PC-3 (cell line): ENCODE results near the gene RARRES2. TPM values are rescaled to one million over a fixed set of nuclear protein-coding genes. Genes with fewer than 3 reads are reported as not detected.
A peak's percentile ranks its signal among the peaks of the same experiment; 100 is the strongest.

ENCODE experiments used
- ATAC-seq: fragments of 200-7000 bp; cut with Tn5 transposase; 2 replicates; pipeline ENCODE4 v1.9.1; 2020; ENCODE audit warnings: mild to moderate bottlenecking, moderate library complexity
- BruUV-seq: library from RNA; stranded (reverse); fragments of 400-500 nt; replicated peaks from 2 replicates; lab custom pipeline; 2021; lab: Mats Ljungman, UMichigan
- CTCF ChIA-PET: fragments of 300-600 bp; sonication (Branson Sonifier 250); formaldehyde crosslinking; loops from one replicate; lab custom pipeline; 2022; ENCODE audit warnings: antibody characterized with exemption; lab: Charles Lee
- POLR2A ChIA-PET: fragments of 300-600 bp; sonication (Branson Sonifier 250); formaldehyde crosslinking; loops from one replicate; lab custom pipeline; 2022; ENCODE audit warnings: antibody characterized with exemption; ENCODE audit not compliant: unreplicated experiment; lab: Charles Lee
- DNase-seq: peaks from one replicate; pipeline ENCODE4 v3.0.0-alpha.2; 2015
- H2AFZ ChIP-seq: fragments of 300-600 bp; sonication (generic); 2 replicates; pipeline ENCODE4 v1.6.0; 2016; ENCODE audit warnings: antibody characterized with exemption, low read length
- H3F3A ChIP-seq: fragments of 300-600 bp; sonication (generic); one replicate; pipeline ENCODE4 v1.6.0; 2017; ENCODE audit warnings: antibody characterized with exemption, low read length, control low read depth, mild to moderate bottlenecking; ENCODE audit not compliant: unreplicated experiment
- H3K27ac ChIP-seq: fragments of 300-600 bp; sonication (generic); 2 replicates; pipeline ENCODE4 v1.5.1; 2016; ENCODE audit warnings: mild to moderate bottlenecking, low read length
- H3K27me3 ChIP-seq: fragments of 300-600 bp; sonication (generic); 2 replicates; pipeline ENCODE4 v1.6.1; 2016; ENCODE audit warnings: low read length, mixed read lengths
- H3K36me3 ChIP-seq: fragments of 300-600 bp; sonication (generic); 2 replicates; pipeline ENCODE4 v1.6.1; 2016; ENCODE audit warnings: low read depth, mixed run types, low read length, mixed read lengths
- H3K4me1 ChIP-seq: fragments of 300-600 bp; sonication (generic); 2 replicates; pipeline ENCODE4 v1.5.1; 2016; ENCODE audit warnings: low read length; ENCODE audit not compliant: insufficient read depth
- H3K4me2 ChIP-seq: fragments of 300-600 bp; sonication (generic); 2 replicates; pipeline ENCODE4 v1.6.0; 2016; ENCODE audit warnings: low read length
- H3K4me3 ChIP-seq: fragments of 300-600 bp; sonication (generic); 2 replicates; pipeline ENCODE4 v1.5.1; 2016; ENCODE audit warnings: mild to moderate bottlenecking, low read length, mixed read lengths
- H3K79me2 ChIP-seq: fragments of 300-600 bp; sonication (generic); 2 replicates; pipeline ENCODE4 v1.6.1; 2017; ENCODE audit warnings: low read length, mixed read lengths
- H3K9ac ChIP-seq: fragments of 300-600 bp; sonication (generic); 2 replicates; pipeline ENCODE4 v1.6.0; 2016; ENCODE audit warnings: mild to moderate bottlenecking, low read length
- H3K9me2 ChIP-seq: fragments of 300-600 bp; sonication (generic); replicated peaks from 2 replicates; pipeline ENCODE4 v1.6.1; 2016; ENCODE audit warnings: mixed run types, low read length, mixed read lengths
- H3K9me3 ChIP-seq: fragments of 300-600 bp; sonication (generic); 2 replicates; pipeline ENCODE4 v1.6.1; 2016; ENCODE audit warnings: low read length, mixed read lengths
- H4K20me1 ChIP-seq: fragments of 300-600 bp; sonication (generic); 2 replicates; pipeline ENCODE4 v1.6.1; 2016; ENCODE audit warnings: low read length, mixed read lengths
- EZH2 ChIP-seq: fragments of 300-600 bp; sonication (generic); IDR thresholded peaks from one replicate; pipeline ENCODE4 v1.6.1; 2017; ENCODE audit warnings: antibody characterized with exemption, mild to moderate bottlenecking, low read length; ENCODE audit not compliant: unreplicated experiment
- EZH2phosphoT487 ChIP-seq: fragments of 300-600 bp; sonication (generic); IDR thresholded peaks from 2 replicates; pipeline ENCODE4 v1.6.1; 2018; ENCODE audit warnings: mild to moderate bottlenecking, antibody characterized with exemption, low read length, borderline replicate concordance
- intact Hi-C: fragments of 100-400 bp; cut with micrococcal nuclease; formaldehyde crosslinking; loops from 2 replicates; pipeline ENCODE4 v1.9.0; 2023
- total RNA-seq: library from RNA; depleted of rRNA; stranded (reverse); fragments of >200 nt; gene quantifications from 2 replicates; pipeline ENCODE4 v1.2.3, GENCODE V29; 2014
- TF ChIP-seq, protein P1 (sequence below): fragments of 300-600 bp; sonication (generic); conservative IDR thresholded peaks from 2 replicates; pipeline ENCODE4 v1.5.1; 2017; ENCODE audit warnings: antibody characterized with exemption, low read depth, mild to moderate bottlenecking, low read length

Gene RARRES2
- total RNA-seq, 1 experiment from 2014 or later = 1.6 TPM

- Histone ChIP-seq H2AFZ (peak overlapping the region; percentile 98), H3K27me3 (no peaks in the 10 kb centered on the region), H3K9ac (peak overlapping the region; percentile 86), H3K27ac (no peak overlapping the region), H4K20me1 (no peaks in the 10 kb centered on the region), H3K79me2 (peaks cover 7% of the 10 kb centered on the region), H3K4me3 (peak overlapping the region; percentile 81), H3F3A (no peaks in the 10 kb centered on the region), H3K4me1 (peaks cover 17% of the 10 kb centered on the region), H3K9me2 (no peaks in the 10 kb centered on the region), H3K36me3 (no peaks in the 10 kb centered on the region), H3K9me3 (no peaks in the 10 kb centered on the region), H3K4me2 (peak overlapping the region; percentile 90)
- ATAC-seq (peak; percentile 53), DNase-seq (peak; percentile 8)
- BruUV-seq = TSS peak; percentile 58
- POLR2A ChIA-PET = interaction anchor here (0.6 kb wide), 1 partner anchor 45 kb away, joined by 5 read pairs; the partner anchor contains the start of gene REPIN1
- TF ChIP-seq EZH2phosphoT487 (no peak), EZH2 (no peak)
- TF ChIP-seq, protein P1, sequence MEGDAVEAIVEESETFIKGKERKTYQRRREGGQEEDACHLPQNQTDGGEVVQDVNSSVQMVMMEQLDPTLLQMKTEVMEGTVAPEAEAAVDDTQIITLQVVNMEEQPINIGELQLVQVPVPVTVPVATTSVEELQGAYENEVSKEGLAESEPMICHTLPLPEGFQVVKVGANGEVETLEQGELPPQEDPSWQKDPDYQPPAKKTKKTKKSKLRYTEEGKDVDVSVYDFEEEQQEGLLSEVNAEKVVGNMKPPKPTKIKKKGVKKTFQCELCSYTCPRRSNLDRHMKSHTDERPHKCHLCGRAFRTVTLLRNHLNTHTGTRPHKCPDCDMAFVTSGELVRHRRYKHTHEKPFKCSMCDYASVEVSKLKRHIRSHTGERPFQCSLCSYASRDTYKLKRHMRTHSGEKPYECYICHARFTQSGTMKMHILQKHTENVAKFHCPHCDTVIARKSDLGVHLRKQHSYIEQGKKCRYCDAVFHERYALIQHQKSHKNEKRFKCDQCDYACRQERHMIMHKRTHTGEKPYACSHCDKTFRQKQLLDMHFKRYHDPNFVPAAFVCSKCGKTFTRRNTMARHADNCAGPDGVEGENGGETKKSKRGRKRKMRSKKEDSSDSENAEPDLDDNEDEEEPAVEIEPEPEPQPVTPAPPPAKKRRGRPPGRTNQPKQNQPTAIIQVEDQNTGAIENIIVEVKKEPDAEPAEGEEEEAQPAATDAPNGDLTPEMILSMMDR = no peak
- CTCF ChIA-PET = no interaction called here
- intact Hi-C loops = loop anchor here (5.0 kb wide), 1 partner anchor 53 kb away; the partner anchor contains the start of gene ZNF775
Observed at GRCh38 chr7:150323682-150324372, 17.6 kb downstream of the RARRES2 start.

GRCh38 chr7:150322833-150323681, 18.4 kb downstream of the RARRES2 start, which contains the start of the genes ACTR3C and LRRC61:
ACTR3C (minus strand) TSS chr7:150323545; CDS start chr7:150295296, 28,249 bp downstream.
LRRC61 (plus strand) TSS chr7:150323355; CDS start chr7:150336862, 13,507 bp downstream.
- TSS peak; percentile 64 for BruUV-seq
- no peaks in the 10 kb centered on the region for H3K9me2 ChIP-seq
- POLR2A ChIA-PET = interaction anchor here (0.6 kb wide), 1 partner anchor 45 kb away, joined by 5 read pairs; the partner anchor contains the start of gene REPIN1
- CTCF ChIA-PET = no interaction called here
- H3K9me3 ChIP-seq = no peaks in the 10 kb centered on the region
- H4K20me1 ChIP-seq = no peaks in the 10 kb centered on the region
- DNase-seq (peak; percentile 39), ATAC-seq (peak; percentile 83)
- H3K27me3 ChIP-seq = no peaks in the 10 kb centered on the region
- intact Hi-C loops = loop anchor here (5.0 kb wide), 1 partner anchor 54 kb away; the partner anchor contains the start of gene ZNF775
- peak within 1 kb of the TSS; percentile 81 for H3K4me3 ChIP-seq
- H3K27ac ChIP-seq = peak within 1 kb of the TSS; percentile 37; the same call in 1 of the 2 replicates
- no peaks in the 10 kb centered on the region for H3F3A ChIP-seq
- H3K79me2 ChIP-seq = peaks cover 7% of the 10 kb centered on the region
- H3K9ac ChIP-seq = peak within 1 kb of the TSS; percentile 86
- H2AFZ ChIP-seq = peak within 1 kb of the TSS; percentile 98
- peak within 1 kb of the TSS; percentile 90 for H3K4me2 ChIP-seq
- TF ChIP-seq, protein P1 = 0 out of 2 replicates have a peak, but pooled peaks have one; percentile 23
- no peak for TF ChIP-seq EZH2phosphoT487
- H3K36me3 ChIP-seq = no peaks in the 10 kb centered on the region
- peaks cover 17% of the 10 kb centered on the region for H3K4me1 ChIP-seq
